ENCODE results near the gene PKD1L1. TPM values are rescaled to one million over a fixed set of nuclear protein-coding genes. Genes with fewer than 3 reads are reported as not detected.

PKD1L1 gene
- total RNA-seq, 1 donor from 2014 or later = 0.20 TPM

GRCh38 chr7:47827351-47827756 is 120.9 kb downstream of the PKD1L1 start:
- no peak for DNase-seq (ENCODE audit: low read depth in 2 of 2)

- DNase-seq (ENCODE audit: low read depth in 2 of 2) = no peak
Observed at GRCh38 chr7:47826754-47827153, 121.5 kb downstream of the PKD1L1 start.

DNA sequence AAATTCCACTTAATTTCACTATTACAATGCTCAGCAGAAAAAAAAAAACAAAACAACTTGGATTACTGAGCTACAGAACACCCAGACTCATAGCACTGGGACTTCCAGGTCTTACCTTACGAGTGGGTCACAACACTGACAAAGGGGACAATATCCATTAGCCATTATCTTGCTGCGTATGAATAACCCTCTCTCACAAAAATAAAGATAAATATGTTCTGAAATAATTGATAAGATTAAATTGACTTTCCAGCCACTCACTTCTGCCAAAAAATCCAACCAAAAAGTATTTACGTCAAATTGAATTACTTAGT is 128.7 kb downstream of the PKD1L1 start:
- no peak for DNase-seq (ENCODE audit: low read depth in 2 of 2)

DNA sequence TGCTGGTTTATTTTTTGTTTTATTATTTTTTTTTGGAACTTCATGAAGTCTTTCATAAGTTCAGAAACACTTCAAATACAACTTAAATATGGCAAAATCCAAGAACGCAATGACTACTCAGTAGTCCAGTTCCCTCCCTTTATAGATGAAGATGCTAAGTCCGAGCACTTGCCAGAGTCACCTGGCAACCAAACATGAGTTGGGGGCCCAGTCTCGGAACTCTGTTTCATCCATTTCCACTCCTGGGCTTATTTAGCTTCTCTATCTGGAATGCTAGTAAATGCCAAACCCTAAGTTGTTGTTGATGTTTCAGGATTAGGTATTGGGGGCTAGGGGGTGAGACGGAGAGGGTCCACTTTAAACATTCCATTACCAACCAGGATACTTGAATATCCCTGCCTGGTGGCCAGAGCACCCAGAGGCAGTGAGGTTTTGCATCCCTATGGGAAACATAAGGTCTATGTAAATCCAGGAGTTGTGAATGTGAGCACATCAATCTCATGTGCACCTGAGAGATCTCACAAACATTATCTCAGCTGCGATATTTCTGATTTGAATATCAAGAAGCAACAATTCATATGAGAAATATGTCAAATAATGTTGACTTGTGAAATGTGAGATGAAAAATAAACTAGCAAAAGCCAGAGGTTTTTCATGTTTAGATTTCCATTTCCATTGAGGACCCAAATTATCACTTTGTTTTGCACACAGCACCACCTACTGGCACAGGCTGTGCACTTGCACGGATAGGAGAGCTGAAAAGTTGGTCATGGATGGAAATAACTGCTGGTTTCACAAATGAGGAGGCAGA is 129.3 kb downstream of the PKD1L1 start:
- peak; percentile 76 to 84 for DNase-seq (ENCODE audit: low read depth in 2 of 2)

DNA sequence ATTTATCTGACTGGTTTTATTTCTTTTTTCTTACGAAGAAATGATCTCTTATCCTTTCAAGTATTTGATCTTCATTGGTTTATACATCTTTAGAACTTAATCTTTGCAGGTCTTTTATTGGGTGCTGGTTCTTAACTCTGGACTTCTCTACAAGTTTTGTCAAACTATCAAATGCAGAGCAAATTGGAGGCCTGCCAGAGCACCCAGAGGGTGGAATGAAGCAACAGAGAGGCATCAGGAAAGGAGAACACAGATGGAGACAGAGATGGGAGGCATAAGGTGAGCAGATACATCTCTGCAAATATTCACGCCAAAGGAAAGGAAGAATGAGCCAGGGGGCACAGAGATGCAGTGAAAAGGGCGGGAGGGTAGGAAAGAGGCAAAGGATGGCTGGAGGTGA is 130.3 kb downstream of the PKD1L1 start:
- no peak for DNase-seq (ENCODE audit: low read depth in 2 of 2)

DNA sequence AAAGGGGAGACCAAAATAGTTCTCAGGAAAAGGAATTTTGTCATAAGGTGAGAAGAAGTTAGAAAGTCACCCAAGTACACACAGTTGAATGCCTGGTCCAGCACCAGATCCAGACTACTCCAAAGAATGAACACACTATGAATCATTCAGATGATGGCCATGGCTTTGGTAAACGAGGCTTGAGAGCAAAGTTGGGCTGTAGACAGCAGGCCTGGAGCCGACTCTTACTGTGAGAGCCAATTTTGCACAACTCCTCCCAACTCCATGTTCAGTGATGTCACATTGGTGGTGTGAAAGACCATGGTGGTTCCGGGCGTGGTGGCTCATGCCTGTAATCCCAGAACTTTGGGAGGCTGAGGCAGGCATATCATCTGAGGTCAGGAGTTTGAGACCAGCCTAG is 131.6 kb downstream of the PKD1L1 start:
- peak in 1 of 2 donors; percentile 20 for DNase-seq (ENCODE audit: low read depth in 2 of 2)

DNA sequence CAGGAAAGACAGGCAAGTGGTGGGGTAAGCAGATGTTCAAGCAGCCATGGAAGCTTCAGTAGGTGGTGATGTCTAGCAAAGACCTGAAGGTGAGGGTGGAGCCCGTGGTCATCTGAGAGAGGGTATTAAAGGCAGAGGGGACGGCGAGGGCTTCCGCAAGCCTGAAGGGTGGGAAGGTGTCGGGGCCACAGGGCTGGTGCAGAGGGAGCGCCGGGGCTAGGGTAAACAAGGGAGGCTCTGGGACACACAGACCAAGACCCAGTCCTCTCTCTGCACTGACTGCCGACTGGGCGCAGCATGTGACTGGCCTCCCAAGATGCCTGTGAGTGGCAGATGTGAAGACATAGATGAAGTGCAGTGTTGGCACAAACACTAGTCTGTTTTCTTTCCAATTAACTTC is 132.4 kb downstream of the PKD1L1 start:
- no peak for DNase-seq (ENCODE audit: low read depth in 2 of 2)

- no peak for DNase-seq (ENCODE audit: low read depth in 2 of 2)
Observed at GRCh38 chr7:47814905-47815613, 133.2 kb downstream of the PKD1L1 start.

- no peak for DNase-seq (ENCODE audit: low read depth in 2 of 2)
Observed at GRCh38 chr7:47813620-47814260, 134.5 kb downstream of the PKD1L1 start.

GRCh38 chr7:47812429-47813136 is 135.7 kb downstream of the PKD1L1 start:
- peak in 1 of 2 donors; percentile 8 for DNase-seq (ENCODE audit: low read depth in 2 of 2)

GRCh38 chr7:47811632-47812380 is 136.5 kb downstream of the PKD1L1 start:
- no peak for DNase-seq (ENCODE audit: low read depth in 2 of 2)

GRCh38 chr7:47809387-47809786 is 138.9 kb downstream of the PKD1L1 start:
- DNase-seq (ENCODE audit: low read depth in 2 of 2) = no peak

DNA sequence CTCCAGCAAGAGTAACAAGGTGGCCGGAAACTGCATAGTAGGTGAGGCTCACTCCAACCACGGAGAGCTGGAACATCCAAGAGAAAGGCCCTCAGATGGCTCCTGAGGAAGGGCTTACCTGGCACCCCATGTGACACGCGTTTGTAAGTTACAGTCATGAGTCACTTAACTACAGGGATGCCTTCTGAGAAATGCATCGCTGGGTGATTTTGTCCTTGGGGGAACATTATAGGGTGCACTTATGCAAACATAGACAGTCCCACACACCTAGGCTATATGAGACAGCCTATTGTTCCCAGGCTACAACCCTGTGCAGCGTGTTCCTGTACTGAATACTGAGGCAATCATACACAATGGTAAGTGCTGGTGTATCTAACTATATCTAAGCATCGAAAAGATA is 139.9 kb downstream of the PKD1L1 start:
- DNase-seq (ENCODE audit: low read depth in 2 of 2) = no peak

- DNase-seq (ENCODE audit: low read depth in 2 of 2) = peak in 1 of 2 donors; percentile 24
Observed at GRCh38 chr7:47807756-47808155, 140.5 kb downstream of the PKD1L1 start.

DNA sequence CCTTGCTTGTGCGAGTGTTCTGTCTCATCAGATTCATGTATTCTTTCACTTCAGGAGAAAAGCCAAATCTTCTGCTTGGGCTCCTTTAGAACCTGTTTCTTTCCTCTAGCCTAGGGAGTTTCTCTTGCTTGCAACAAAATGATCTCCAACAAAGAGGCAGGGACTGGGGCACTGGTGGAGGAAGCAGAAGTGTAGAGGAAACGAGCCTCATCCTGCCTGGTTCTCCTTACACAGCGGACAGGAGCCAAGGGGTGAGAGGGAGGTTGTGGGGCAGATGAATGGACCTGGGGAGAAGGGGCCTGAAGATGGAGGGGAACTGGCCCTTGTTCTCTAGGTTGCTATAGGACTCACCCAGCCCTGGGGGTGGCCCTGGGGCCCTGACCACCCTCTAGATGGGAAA is 141.1 kb downstream of the PKD1L1 start:
- DNase-seq (ENCODE audit: low read depth in 2 of 2) = peak; percentile 24 to 57

DNA sequence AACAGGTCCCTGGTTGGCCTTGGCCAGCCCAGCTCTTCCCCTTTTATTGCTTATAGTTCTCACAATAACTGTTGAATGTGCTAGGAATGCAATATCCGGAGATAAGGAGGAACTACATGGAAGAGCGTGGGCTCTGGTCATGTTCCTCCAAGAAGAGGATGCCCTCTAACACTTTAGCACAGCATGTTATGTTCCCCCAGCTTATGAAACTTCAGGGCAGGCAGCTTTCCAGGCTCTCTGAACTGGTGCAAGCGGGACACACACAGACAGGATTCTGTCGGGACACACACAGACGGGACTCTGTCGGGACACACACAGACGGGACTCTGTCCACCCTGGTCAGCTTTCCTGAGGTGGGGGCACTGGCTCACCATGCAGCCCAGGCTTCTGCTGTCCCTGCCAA is 141.6 kb downstream of the PKD1L1 start:
- peak; percentile 19 to 21 for DNase-seq (ENCODE audit: low read depth in 2 of 2)

- peak in 1 of 2 donors; percentile 49 for DNase-seq (ENCODE audit: low read depth in 2 of 2)
Observed at GRCh38 chr7:47804767-47805545, 143.3 kb downstream of the PKD1L1 start.

GRCh38 chr7:47803846-47804245 is 144.4 kb downstream of the PKD1L1 start:
- DNase-seq (ENCODE audit: low read depth in 2 of 2) = no peak

- no peak for DNase-seq (ENCODE audit: low read depth in 2 of 2)
Observed at GRCh38 chr7:47803025-47803424, 145.2 kb downstream of the PKD1L1 start.

DNA sequence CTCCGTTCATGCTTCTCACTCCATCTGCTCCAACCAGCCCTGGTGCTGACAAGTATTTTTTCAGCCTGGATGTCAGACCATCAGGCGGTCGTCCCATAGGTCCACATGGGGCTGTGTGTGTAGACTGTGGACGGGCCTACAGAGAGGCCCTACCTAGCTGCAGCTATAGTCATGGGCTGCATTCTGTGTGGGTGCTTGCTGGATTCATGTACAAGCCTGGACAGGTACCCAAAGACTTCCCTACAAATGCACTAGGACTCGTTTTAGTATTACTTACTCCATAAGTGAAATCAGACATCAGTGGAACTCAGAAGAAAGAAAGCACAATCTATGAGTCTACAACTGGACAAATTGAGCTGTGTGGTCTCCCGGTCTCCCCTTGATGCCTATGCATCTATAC is 146.8 kb downstream of the PKD1L1 start:
- DNase-seq (ENCODE audit: low read depth in 2 of 2) = no peak

Measured in lung microvascular endothelial cell (primary cell).